Measurements from ENCODE around the gene GASK1A. TPM values are rescaled to one million over a fixed set of nuclear protein-coding genes. Genes with fewer than 3 reads are reported as not detected.

GASK1A gene
- total RNA-seq, 1 donor from 2014 or later, result 0.09 TPM

- DNase-seq (ENCODE audit: low read depth) (no peak), FAIRE-seq (no peak)
- Mint-ChIP-seq H3K4me1 (ENCODE audit: low read depth, unreplicated experiment) (no peaks in the 10 kb centered on the region), H3K36me3 (ENCODE audit: low read depth, unreplicated experiment) (no peaks in the 10 kb centered on the region), H3K27ac (ENCODE audit: unreplicated experiment) (no peak overlapping the region), H3K9me3 (ENCODE audit: unreplicated experiment) (no peaks in the 10 kb centered on the region), H3K27me3 (ENCODE audit: low read depth, unreplicated experiment) (peaks cover 2% of the 10 kb centered on the region), H3K4me3 (ENCODE audit: unreplicated experiment) (no peak overlapping the region)
- Histone ChIP-seq H3K79me2 (ENCODE audit: insufficient read depth, low read length) (no peaks in the 10 kb centered on the region), H3K4me2 (ENCODE audit: low read length) (no peak overlapping the region), H3K36me3 (ENCODE audit: insufficient read depth, low read length) (no peaks in the 10 kb centered on the region), H3K4me1 (ENCODE audit: insufficient read depth, low read length) (no peaks in the 10 kb centered on the region), H3K4me3 (ENCODE audit: insufficient read depth, low read depth, low read length) (no peak overlapping the region), H3K27ac (ENCODE audit: low read depth, low read length) (no peak overlapping the region), H2AFZ (ENCODE audit: low read depth, low read length) (no peak overlapping the region), H4K20me1 (ENCODE audit: insufficient read depth, low read length) (no peaks in the 10 kb centered on the region), H3K9me3 (ENCODE audit: insufficient read depth, low read depth, low read length) (peaks cover 11% of the 10 kb centered on the region), H3K27me3 (ENCODE audit: insufficient read depth, low read length) (no peaks in the 10 kb centered on the region), H3K9ac (ENCODE audit: low read length) (no peak overlapping the region)
- TF ChIP-seq CTCF (IDR thresholded peaks at IDR 0.05; ENCODE audit: insufficient read depth, low read depth, low read length) (no peak), EZH2 (IDR thresholded peaks at IDR 0.05; ENCODE audit: insufficient read depth, low read length) (no peak)
These were observed 36.5 kb downstream of the GASK1A start for GRCh38 chr3:43015572-43015971.

- Histone ChIP-seq H3K79me2 (ENCODE audit: insufficient read depth, low read length) (no peaks in the 10 kb centered on the region), H2AFZ (ENCODE audit: low read depth, low read length) (no peak overlapping the region), H3K27ac (ENCODE audit: low read depth, low read length) (no peak overlapping the region), H3K36me3 (ENCODE audit: insufficient read depth, low read length) (no peaks in the 10 kb centered on the region), H3K4me3 (ENCODE audit: insufficient read depth, low read depth, low read length) (no peak overlapping the region), H3K4me2 (ENCODE audit: low read length) (no peak overlapping the region), H3K4me1 (ENCODE audit: insufficient read depth, low read length) (no peaks in the 10 kb centered on the region), H3K9ac (ENCODE audit: low read length) (no peak overlapping the region), H3K27me3 (ENCODE audit: insufficient read depth, low read length) (no peaks in the 10 kb centered on the region), H3K9me3 (ENCODE audit: insufficient read depth, low read depth, low read length) (peaks cover 11% of the 10 kb centered on the region), H4K20me1 (ENCODE audit: insufficient read depth, low read length) (no peaks in the 10 kb centered on the region)
- Mint-ChIP-seq H3K4me1 (ENCODE audit: low read depth, unreplicated experiment) (no peaks in the 10 kb centered on the region), H3K4me3 (ENCODE audit: unreplicated experiment) (no peak overlapping the region), H3K9me3 (ENCODE audit: unreplicated experiment) (peaks cover 1% of the 10 kb centered on the region), H3K27me3 (ENCODE audit: low read depth, unreplicated experiment) (peaks cover 2% of the 10 kb centered on the region), H3K27ac (ENCODE audit: unreplicated experiment) (no peak overlapping the region), H3K36me3 (ENCODE audit: low read depth, unreplicated experiment) (peaks cover 1% of the 10 kb centered on the region)
- FAIRE-seq (no peak), DNase-seq (ENCODE audit: low read depth) (no peak)
- TF ChIP-seq CTCF (IDR thresholded peaks at IDR 0.05; ENCODE audit: insufficient read depth, low read depth, low read length) (no peak), EZH2 (IDR thresholded peaks at IDR 0.05; ENCODE audit: insufficient read depth, low read length) (no peak)
These were observed 37.1 kb downstream of the GASK1A start for GRCh38 chr3:43015991-43016865.

- Histone ChIP-seq H3K4me2 (ENCODE audit: low read length) (no peak overlapping the region), H3K27me3 (ENCODE audit: insufficient read depth, low read length) (no peaks in the 10 kb centered on the region), H3K4me3 (ENCODE audit: insufficient read depth, low read depth, low read length) (no peak overlapping the region), H4K20me1 (ENCODE audit: insufficient read depth, low read length) (no peaks in the 10 kb centered on the region), H3K4me1 (ENCODE audit: insufficient read depth, low read length) (no peaks in the 10 kb centered on the region), H3K36me3 (ENCODE audit: insufficient read depth, low read length) (no peaks in the 10 kb centered on the region), H3K79me2 (ENCODE audit: insufficient read depth, low read length) (no peaks in the 10 kb centered on the region), H3K9ac (ENCODE audit: low read length) (no peak overlapping the region), H2AFZ (ENCODE audit: low read depth, low read length) (no peak overlapping the region), H3K9me3 (ENCODE audit: insufficient read depth, low read depth, low read length) (peaks cover 11% of the 10 kb centered on the region), H3K27ac (ENCODE audit: low read depth, low read length) (no peak overlapping the region)
- FAIRE-seq (no peak), DNase-seq (ENCODE audit: low read depth) (no peak)
- TF ChIP-seq CTCF (IDR thresholded peaks at IDR 0.05; ENCODE audit: insufficient read depth, low read depth, low read length), result no peak
- TF ChIP-seq EZH2 (IDR thresholded peaks at IDR 0.05; ENCODE audit: insufficient read depth, low read length), result no peak
- Mint-ChIP-seq H3K27ac (ENCODE audit: unreplicated experiment) (no peak overlapping the region), H3K36me3 (ENCODE audit: low read depth, unreplicated experiment) (peaks cover 3% of the 10 kb centered on the region), H3K9me3 (ENCODE audit: unreplicated experiment) (peaks cover 5% of the 10 kb centered on the region), H3K4me3 (ENCODE audit: unreplicated experiment) (no peak overlapping the region), H3K27me3 (ENCODE audit: low read depth, unreplicated experiment) (peaks cover 2% of the 10 kb centered on the region), H3K4me1 (ENCODE audit: low read depth, unreplicated experiment) (no peaks in the 10 kb centered on the region)
These were observed 37.9 kb downstream of the GASK1A start for GRCh38 chr3:43017004-43017403.

Data from astrocyte (in vitro differentiated cells and primary cell).